HG02840 (cell line): Measurements from ENCODE around the gene COL19A1.

ENCODE experiments used
- ATAC-seq: cut with Tn5 transposase; IDR thresholded peaks from one replicate; pipeline ENCODE4 v1.9.1; 2021; ENCODE audit warnings: mild to moderate bottlenecking, moderate library complexity, moderate number of reproducible peaks; ENCODE audit not compliant: unreplicated experiment, low FRiP score

COL19A1 gene

DNA sequence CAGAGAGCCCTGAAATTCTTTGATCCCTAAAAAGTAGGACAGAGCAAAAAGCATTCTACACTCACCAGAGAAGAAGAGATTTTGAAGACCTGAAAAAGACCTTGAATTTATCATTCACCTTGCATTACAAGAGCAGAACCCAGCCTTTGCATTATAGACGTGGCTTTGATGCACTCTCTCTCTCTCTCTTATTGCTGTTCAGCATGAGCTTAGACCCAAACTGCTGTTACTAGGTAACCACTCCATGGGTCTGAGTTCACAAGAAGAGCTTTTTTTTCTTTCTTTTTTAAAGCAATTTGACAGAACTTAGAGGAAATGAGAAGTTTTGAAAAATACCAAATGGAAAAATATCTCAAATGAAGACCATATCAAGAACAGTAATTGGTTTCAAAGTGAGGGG is 392.1 kb downstream of the COL19A1 start:
- ATAC-seq, result no peak
